Stimulated activated CD4-positive, alpha-beta T cell treated with anti-CD3 and anti-CD28 coated beads, Interleukin-4, amount 100 ng/mL, for 1 hour (primary cell): ENCODE measurements around the gene KDR.

Source experiments
- DNase-seq: peaks from one replicate; pipeline ENCODE4 v3.0.0-alpha.2; 2020

The KDR gene

DNA sequence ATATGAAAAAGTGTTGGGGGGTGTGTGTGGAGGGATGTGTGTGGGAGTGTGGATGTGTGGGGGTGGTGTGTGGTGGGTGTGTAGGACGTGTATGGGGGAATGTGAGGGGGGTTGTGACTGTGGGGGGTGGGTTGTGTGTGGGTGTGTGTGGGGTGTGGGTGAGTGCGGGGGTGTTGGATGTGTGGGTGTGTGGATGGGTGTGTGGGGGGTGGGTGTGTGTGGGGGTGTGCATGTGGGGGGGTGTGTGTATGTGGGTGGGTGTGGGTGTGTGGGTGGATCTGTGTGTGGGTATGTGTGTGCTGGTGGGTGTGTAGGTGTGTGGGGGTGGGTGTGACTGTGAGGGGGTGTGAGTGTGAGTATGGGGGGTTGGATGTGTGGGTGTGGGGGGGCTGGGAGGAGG lies 47.8 kb downstream of the KDR start:
- no peak for DNase-seq

GRCh38 chr4:55075823-55076716 lies 49.3 kb downstream of the KDR start:
- no peak for DNase-seq

- no peak for DNase-seq
Observed at GRCh38 chr4:55075376-55075775, 50.0 kb downstream of the KDR start.

GRCh38 chr4:55074386-55074785 lies 51.0 kb downstream of the KDR start:
- DNase-seq = no peak

DNA sequence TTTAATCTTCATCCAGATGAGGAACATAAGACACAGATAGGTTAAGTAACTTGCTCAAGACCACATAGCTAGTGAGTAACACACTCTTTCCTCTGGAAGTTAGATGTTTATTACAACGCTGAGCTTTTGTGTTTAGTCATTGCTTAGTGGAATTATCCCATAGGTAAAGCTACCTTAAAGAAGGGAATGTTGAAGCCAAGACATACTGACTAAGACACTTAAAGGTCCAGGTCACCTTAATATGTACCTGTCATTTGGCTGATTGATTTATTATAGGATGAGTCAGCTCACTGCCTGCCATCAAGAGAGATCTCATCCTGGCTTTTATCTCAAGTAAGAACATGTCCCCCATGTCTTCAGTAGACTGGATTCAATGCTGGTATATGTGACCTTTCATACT lies 53.4 kb downstream of the KDR start:
- DNase-seq = no peak

GRCh38 chr4:55069248-55069647 lies 56.1 kb downstream of the KDR start:
- no peak for DNase-seq

- DNase-seq = no peak
Observed at GRCh38 chr4:55068522-55068921, 56.9 kb downstream of the KDR start.

DNA sequence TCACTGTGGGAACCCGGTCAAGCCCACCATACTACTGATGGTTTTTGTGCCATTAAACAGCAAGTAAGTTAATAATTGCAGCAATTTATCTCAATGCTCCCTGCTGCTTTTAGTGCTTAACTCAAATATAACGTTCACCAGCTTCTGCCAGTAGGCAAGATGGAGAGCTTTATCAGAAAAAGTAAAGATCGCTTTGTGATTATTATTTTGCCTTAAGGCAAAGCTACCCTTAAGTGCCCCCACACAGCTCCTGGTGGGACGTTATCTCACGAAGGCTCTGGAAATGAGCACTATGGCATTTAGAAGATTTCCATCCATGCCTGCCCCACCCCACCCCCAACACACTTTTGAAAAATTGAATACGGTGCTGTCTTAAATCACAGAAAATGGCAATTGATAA lies 59.4 kb downstream of the KDR start:
- no peak for DNase-seq

DNA sequence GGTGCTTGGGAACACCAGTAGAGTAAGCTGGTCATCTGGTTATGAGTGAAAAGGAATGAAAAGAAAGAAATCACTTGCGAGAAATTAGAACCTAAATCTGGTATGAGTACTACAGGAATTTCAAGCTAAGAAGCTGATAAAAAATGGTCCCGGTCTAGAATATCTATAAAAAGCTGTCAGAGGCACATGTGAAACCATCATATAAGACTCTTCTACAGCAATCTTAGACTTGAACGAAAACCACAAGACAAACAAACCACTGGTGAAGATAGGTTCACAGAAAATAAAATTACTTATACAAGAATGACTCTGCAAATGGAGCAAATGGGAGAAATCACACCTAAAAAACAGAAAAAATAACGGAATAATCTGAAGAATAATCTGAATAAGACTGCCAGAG lies 69.9 kb downstream of the KDR start:
- DNase-seq = no peak

DNA sequence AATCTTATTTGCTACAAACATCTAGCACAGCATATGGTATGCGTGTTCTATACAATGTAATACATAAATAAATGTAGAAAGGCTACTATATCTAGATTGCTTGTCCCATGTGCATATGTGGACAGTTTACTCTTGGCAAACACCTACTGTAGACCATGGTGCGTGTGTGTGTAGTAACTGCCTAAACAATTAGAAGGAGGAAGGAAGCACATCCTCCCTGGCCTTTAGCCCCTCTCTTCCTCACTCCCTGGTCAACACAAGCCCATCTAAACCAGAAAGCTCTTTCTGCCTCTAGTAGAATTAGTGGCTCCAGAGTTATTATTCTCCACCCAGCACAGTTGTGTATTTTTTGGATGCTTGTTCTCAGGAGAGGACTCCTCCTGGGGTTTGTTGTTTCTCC lies 73.9 kb downstream of the KDR start:
- no peak for DNase-seq

DNA sequence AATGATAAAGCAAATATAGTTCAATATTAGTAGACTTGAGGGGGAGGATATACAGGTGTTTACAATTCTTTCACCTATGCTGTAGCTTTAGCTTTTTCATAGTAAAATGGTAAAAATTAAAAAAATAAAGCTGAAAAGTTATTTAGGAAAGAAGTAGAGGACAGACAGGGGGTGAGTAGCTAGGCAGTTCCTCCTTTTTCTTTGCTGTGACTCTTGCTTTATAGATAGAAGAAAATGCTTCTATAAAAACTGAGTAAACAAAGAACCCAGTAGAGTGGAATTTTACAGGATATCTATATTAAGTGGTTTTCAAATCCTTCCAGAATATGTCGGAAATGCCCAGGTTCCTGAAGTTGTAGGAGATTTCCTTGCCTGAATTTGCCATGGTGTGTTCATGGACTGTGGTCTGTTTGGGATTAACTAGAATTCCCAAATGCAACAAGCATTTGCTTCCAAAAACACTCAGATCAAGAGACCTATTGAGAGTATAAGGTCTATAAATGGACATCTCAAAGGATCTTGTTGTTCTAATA lies 74.9 kb downstream of the KDR start:
- DNase-seq = no peak

DNA sequence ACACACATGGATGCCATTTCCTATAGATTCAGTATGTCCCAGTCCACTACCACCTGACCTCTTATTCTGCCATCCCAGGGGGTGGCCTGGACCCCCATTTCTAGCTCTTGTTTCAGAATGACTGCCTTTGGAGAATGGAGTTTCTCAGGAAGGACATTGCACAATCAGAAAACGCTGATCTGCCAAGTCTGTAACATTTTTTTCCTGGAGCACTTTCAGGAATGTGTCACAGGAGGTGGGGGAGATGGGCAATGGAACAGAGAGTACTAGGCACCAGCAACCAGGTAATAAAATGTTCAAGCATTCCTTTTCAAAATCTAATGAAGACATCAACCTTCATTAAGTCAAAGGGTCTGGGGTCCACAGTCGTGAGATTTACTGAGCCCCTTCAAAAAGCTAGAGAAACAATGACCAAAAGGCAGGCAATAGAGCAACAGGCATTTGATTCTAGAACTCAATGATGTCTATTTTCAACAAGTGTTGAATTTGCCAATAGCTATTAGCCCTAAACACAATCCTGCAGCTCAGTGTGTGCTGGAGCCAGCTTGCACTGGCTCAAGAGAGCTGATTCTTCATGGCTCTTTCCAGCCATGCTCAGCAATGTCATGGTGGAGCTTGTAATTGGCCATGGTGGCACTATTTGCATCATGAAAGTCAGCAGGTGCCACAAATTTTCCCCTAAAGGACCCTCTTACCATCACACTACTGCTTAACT lies 87.1 kb downstream of the KDR start:
- DNase-seq = no peak

- DNase-seq = no peak
Observed at GRCh38 chr4:55037728-55038127, 87.7 kb downstream of the KDR start.

GRCh38 chr4:55036405-55036804 lies 89.0 kb downstream of the KDR start:
- no peak for DNase-seq

- DNase-seq = no peak
Observed at GRCh38 chr4:55035892-55036291, 89.5 kb downstream of the KDR start.

DNA sequence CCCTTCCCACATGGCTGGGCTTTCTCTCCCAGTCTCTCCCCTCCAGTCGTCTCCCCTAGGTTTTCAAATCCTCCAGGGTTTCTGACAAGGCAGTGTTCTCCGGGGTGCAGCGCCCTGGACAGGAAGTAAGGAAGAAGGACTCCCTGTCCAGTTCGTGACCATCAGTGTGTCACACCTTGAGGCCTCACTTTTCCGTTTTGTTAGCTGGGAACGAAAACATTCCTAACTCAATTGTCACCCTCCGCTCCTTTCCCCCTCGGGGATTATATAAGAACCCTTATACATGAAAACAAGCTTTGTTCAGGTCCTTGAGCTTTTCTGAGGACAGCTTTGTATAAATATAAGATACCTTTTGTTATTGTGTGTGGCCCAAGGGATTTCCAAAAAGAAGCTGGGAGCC lies 92.1 kb downstream of the KDR start:
- no peak for DNase-seq

GRCh38 chr4:55032788-55033187 lies 92.6 kb downstream of the KDR start:
- DNase-seq = no peak

GRCh38 chr4:55032179-55032578 lies 93.2 kb downstream of the KDR start:
- DNase-seq = no peak

DNA sequence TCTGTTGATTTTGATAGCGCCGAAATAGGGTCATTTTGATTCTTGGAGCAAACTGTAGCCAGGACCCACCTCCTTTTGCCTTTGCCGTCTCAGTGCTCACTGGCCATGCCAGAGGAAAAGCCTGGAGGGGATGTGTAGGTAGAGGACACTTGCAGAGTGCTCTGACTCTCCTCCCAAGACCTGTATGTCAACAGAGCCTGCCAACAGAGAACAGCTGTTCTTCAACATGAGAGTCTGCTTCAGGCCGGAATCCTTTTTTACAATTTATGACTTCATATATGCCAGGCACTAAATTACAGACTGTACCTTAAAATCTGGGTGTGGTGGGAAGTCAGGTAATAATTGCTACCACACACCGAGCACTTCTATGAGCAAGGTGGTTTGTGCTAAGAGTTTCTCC lies 94.2 kb downstream of the KDR start:
- DNase-seq = no peak

GRCh38 chr4:55030589-55030988 lies 94.8 kb downstream of the KDR start:
- no peak for DNase-seq

GRCh38 chr4:55029821-55030503 lies 95.4 kb downstream of the KDR start:
- DNase-seq = no peak

GRCh38 chr4:55029321-55029720 lies 96.1 kb downstream of the KDR start:
- no peak for DNase-seq
